Esophagus muscularis mucosa (tissue), 3 donors: ENCODE measurements around the gene S100A8.

Experiments used
- EP300 ChIP-seq: sonication (generic); formaldehyde crosslinking; IDR thresholded peaks from one replicate; pipeline ENCODE4 v1.6.1; 2017; ENCODE audit warnings: antibody characterized with exemption
- TF ChIP-seq, protein P1 (sequence below), 3 experiments: fragments of 200-600 bp in 2 of 3; fragments of 450-650 bp in 1 of 3; sonication (generic) in 2 of 3; IDR thresholded peaks; one replicate each; pipeline ENCODE4 v1.5.1; 2017 to 2019; ENCODE audit warnings: antibody characterized with exemption in 3 of 3, mild to moderate bottlenecking in 2 of 3, moderate library complexity in 1 of 3

- TF ChIP-seq, protein P1, sequence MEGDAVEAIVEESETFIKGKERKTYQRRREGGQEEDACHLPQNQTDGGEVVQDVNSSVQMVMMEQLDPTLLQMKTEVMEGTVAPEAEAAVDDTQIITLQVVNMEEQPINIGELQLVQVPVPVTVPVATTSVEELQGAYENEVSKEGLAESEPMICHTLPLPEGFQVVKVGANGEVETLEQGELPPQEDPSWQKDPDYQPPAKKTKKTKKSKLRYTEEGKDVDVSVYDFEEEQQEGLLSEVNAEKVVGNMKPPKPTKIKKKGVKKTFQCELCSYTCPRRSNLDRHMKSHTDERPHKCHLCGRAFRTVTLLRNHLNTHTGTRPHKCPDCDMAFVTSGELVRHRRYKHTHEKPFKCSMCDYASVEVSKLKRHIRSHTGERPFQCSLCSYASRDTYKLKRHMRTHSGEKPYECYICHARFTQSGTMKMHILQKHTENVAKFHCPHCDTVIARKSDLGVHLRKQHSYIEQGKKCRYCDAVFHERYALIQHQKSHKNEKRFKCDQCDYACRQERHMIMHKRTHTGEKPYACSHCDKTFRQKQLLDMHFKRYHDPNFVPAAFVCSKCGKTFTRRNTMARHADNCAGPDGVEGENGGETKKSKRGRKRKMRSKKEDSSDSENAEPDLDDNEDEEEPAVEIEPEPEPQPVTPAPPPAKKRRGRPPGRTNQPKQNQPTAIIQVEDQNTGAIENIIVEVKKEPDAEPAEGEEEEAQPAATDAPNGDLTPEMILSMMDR (IDR thresholded peaks at IDR 0.05), result no peak
- no peak for TF ChIP-seq EP300
These were observed 37.3 kb upstream of the S100A8 start for GRCh38 chr1:153428073-153428638.
